Measurements from ENCODE around the gene AUTS2. TPM values are rescaled to one million over a fixed set of nuclear protein-coding genes. Genes with fewer than 3 reads are reported as not detected.

Gene AUTS2
- total RNA-seq, 4 donors from 2014 or later: 29.8 to 114 (median 59.4) TPM

DNA sequence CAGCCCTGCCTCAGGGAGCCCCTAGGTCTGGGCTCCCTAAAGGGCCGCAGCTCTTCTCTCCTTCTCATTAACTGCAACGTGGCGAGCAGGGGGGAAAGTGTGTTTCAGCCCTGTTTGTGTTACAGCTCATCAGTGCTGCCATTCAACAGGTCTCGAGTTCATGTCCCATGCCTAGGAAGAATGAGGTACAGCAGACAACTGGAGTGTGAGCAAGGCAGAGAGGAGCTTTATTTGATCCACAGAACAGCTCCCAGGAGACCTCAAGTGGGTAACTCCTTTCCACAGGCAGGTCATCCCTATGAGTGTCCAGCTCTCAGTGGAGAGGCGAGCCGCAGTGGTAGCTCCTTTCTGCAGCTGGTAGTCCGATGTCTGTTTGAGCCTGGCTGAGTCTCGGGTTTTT is 313.1 kb downstream of the AUTS2 start:
- Histone ChIP-seq H3K4me1 (peaks cover 0 to 9% (median 0%) of the 10 kb centered on the region in 4 donors), H3K9me3 (peaks cover 0 to 5% of the 10 kb centered on the region in 2 donors), H3K27me3 (peaks cover 15% of the 10 kb centered on the region), H3K4me3 (no peak overlapping the region), H3K36me3 (no peaks in the 10 kb centered on the region), H3K27ac (no peak overlapping the region)
- in situ Hi-C loops (cut with MboI; ENCODE audit: low pct_ligation_motif_present in 1 of 4, low pct_unique_long_range_greater_than_20kb in 1 of 4, low sequenced_read_pairs in 3 of 4) (no loop called here), intact Hi-C loops (cut with DNase I; ENCODE audit: low total_unique reads) (no loop called here)
- WGBS, 2 donors (ENCODE audit: low coverage in 1 of 2): 90% methylated on average over 8 of the region's 8 CpGs; no CpG with 5 or more reads in 1 of the 2 donors
- no peak for DNase-seq
- no peak for TF ChIP-seq POLR2A (IDR thresholded peaks at IDR 0.05)
- no peak for TF ChIP-seq EP300 (IDR thresholded peaks at IDR 0.05; ENCODE audit: low read depth)
- TF ChIP-seq, protein P1, sequence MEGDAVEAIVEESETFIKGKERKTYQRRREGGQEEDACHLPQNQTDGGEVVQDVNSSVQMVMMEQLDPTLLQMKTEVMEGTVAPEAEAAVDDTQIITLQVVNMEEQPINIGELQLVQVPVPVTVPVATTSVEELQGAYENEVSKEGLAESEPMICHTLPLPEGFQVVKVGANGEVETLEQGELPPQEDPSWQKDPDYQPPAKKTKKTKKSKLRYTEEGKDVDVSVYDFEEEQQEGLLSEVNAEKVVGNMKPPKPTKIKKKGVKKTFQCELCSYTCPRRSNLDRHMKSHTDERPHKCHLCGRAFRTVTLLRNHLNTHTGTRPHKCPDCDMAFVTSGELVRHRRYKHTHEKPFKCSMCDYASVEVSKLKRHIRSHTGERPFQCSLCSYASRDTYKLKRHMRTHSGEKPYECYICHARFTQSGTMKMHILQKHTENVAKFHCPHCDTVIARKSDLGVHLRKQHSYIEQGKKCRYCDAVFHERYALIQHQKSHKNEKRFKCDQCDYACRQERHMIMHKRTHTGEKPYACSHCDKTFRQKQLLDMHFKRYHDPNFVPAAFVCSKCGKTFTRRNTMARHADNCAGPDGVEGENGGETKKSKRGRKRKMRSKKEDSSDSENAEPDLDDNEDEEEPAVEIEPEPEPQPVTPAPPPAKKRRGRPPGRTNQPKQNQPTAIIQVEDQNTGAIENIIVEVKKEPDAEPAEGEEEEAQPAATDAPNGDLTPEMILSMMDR (IDR thresholded peaks at IDR 0.05): no peak
- no peak for TF ChIP-seq POLR2AphosphoS5 (IDR thresholded peaks at IDR 0.05)

DNA sequence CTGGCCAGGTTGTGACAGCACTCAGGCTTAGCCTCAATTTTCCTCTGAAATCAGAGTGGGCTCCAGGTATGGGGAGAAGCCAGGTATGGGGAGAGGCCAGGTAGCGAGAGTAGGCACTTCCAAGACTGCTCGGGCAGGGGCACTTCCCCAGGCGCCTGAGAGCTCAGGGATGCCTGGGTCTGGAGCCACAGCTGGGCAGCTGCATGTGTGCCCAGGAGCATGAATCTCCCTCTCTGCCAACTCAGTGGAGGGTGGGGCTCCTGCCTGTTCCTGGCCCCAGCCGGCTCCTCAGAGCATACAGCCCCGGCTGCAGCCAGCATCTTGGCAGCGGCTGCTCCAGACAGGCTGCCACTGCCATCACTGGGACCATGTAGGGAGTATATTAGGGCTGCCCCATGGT is 313.9 kb downstream of the AUTS2 start:
- Histone ChIP-seq H3K36me3 (no peaks in the 10 kb centered on the region), H3K27ac (no peak overlapping the region), H3K4me1 (peaks cover 0 to 9% (median 0%) of the 10 kb centered on the region in 4 donors), H3K27me3 (peaks cover 23% of the 10 kb centered on the region), H3K9me3 (peaks cover 0 to 5% of the 10 kb centered on the region in 2 donors), H3K4me3 (no peak overlapping the region)
- intact Hi-C loops (cut with DNase I; ENCODE audit: low total_unique reads): no loop called here
- in situ Hi-C loops (cut with MboI; ENCODE audit: low pct_ligation_motif_present in 1 of 4, low pct_unique_long_range_greater_than_20kb in 1 of 4, low sequenced_read_pairs in 3 of 4): no loop called here
- DNase-seq: no peak
- TF ChIP-seq, protein P1 (IDR thresholded peaks at IDR 0.05): no peak
- no peak for TF ChIP-seq POLR2A (IDR thresholded peaks at IDR 0.05)
- WGBS, 2 donors (ENCODE audit: low coverage in 1 of 2): 95% methylated on average over 6 of the region's 6 CpGs; no CpG with 5 or more reads in 1 of the 2 donors

DNA sequence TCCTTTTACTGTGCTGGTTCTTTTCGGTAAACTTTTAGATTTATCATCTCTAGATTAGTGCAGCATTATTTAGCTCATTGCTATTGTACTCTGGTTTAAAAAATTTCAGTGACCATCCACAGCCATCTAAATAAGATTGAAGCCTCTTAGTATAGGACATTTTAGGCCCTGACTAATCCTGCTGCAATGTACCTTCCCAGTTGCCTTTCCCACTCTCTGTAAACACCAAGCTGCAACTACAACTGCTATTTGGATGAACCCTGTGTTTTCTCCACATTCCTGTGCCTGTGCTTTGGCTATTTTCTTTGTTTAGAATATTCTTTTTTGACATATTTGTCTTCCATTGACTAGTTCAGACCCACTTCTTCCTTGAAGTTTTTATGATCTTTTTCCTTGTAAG is 314.6 kb downstream of the AUTS2 start:
- 56 to 62% methylated on average over 1 of the region's 1 CpG for WGBS, 2 donors (ENCODE audit: low coverage in 1 of 2)
- intact Hi-C loops (cut with DNase I; ENCODE audit: low total_unique reads): no loop called here
- in situ Hi-C loops (cut with MboI; ENCODE audit: low pct_ligation_motif_present in 1 of 4, low pct_unique_long_range_greater_than_20kb in 1 of 4, low sequenced_read_pairs in 3 of 4): no loop called here
- Histone ChIP-seq H3K27me3 (peaks cover 26% of the 10 kb centered on the region), H3K4me1 (peaks cover 0 to 3% (median 0%) of the 10 kb centered on the region in 4 donors), H3K4me3 (no peak overlapping the region), H3K36me3 (no peaks in the 10 kb centered on the region), H3K27ac (no peak overlapping the region), H3K9me3 (peaks cover 0 to 5% of the 10 kb centered on the region in 2 donors)
- DNase-seq: no peak
- TF ChIP-seq POLR2AphosphoS5 (IDR thresholded peaks at IDR 0.05) (no peak), EP300 (IDR thresholded peaks at IDR 0.05; ENCODE audit: low read depth) (no peak), POLR2A (IDR thresholded peaks at IDR 0.05) (no peak)
- TF ChIP-seq, protein P1 (IDR thresholded peaks at IDR 0.05): no peak

DNA sequence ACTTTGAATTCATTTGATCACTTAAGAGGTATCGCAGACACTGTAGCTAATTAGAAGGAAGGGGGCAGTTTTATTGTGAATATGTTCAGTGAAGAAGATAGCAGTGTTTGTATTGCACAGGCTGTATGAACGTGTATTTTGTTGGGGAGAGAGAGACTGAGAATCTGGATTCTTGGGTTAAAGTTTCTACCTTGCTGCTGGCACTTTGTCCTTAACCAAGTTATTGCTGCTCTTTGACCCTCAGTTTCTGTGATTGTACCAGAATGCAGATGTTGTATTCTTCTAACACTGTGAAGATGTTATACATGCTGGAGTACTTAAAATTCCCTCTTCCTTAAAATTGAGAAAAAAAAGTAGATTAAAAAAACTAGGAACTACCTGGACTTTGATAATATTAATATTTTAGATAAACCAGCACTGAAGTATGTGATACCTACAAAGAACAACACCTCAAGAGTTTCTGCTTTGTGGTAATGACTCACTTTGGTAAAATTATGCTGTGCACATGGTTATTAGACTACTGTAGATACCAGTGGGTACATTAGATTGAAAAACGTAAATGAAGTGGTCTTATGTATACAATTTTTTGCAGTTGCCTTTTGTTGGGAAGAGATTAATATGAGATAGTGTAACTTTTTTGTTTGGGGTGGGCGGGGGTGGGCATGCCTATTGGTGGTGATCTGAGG is 321.3 kb downstream of the AUTS2 start:
- no peak overlapping the region for H3K4me3 ChIP-seq
- H3K36me3 ChIP-seq: no peaks in the 10 kb centered on the region
- H3K27me3 ChIP-seq: peaks cover 60% of the 10 kb centered on the region
- peaks cover 0 to 8% (median 0%) of the 10 kb centered on the region in 4 donors for H3K4me1 ChIP-seq
- intact Hi-C loops (cut with DNase I; ENCODE audit: low total_unique reads) (no loop called here), in situ Hi-C loops (cut with MboI; ENCODE audit: low pct_ligation_motif_present in 1 of 4, low pct_unique_long_range_greater_than_20kb in 1 of 4, low sequenced_read_pairs in 3 of 4) (no loop called here)
- no peak overlapping the region for H3K27ac ChIP-seq
- 60% methylated on average over 4 of the region's 4 CpGs for WGBS, 2 donors (ENCODE audit: low coverage in 1 of 2)
- TF ChIP-seq, protein P1 (IDR thresholded peaks at IDR 0.05): no peak
- TF ChIP-seq POLR2AphosphoS5 (IDR thresholded peaks at IDR 0.05) (no peak), EP300 (IDR thresholded peaks at IDR 0.05; ENCODE audit: low read depth) (no peak), POLR2A (IDR thresholded peaks at IDR 0.05) (no peak)
- H3K9me3 ChIP-seq: no peaks in the 10 kb centered on the region
- DNase-seq: no peak
